Tibial nerve (tissue), 4 donors: ENCODE results near the gene TRPV5. TPM values are rescaled to one million over a fixed set of nuclear protein-coding genes. Genes with fewer than 3 reads are reported as not detected.
"Not testable (repeated sequence)": the region's sequence is repeated elsewhere in the genome, so short reads cannot be mapped to it uniquely, and the experiment has no call there.

Source experiments
- DNase-seq, 2 donors: peaks; one replicate each; pipeline ENCODE4 v3.0.0-alpha.2; 2019; ENCODE audit warnings: low spot score in 2 of 2
- H3K27ac ChIP-seq, 4 donors: fragments of 200-600 bp; sonication (generic) in 3 of 4; one replicate each; pipeline ENCODE4 v1.5.1; 2017 to 2019; ENCODE audit warnings: mild to moderate bottlenecking in 1 of 4
- H3K27me3 ChIP-seq, 2 donors: fragments of 200-600 bp; sonication (generic) in 1 of 2; one replicate each; pipeline versions ENCODE4 v1.5.1 to v1.6.0; 2017 to 2019
- H3K36me3 ChIP-seq, 3 donors: fragments of 200-600 bp; sonication (generic); one replicate each; pipeline ENCODE4 v1.5.1; 2018 to 2019
- H3K4me1 ChIP-seq, 4 donors: fragments of 200-600 bp; sonication (generic) in 3 of 4; one replicate each; pipeline ENCODE4 v1.5.1; 2017 to 2019
- H3K4me3 ChIP-seq, 4 donors: fragments of 200-600 bp; sonication (generic) in 3 of 4; one replicate each; pipeline ENCODE4 v1.5.1; 2017 to 2019; ENCODE audit warnings: mild to moderate bottlenecking in 1 of 4, moderate library complexity in 1 of 4
- H3K9me3 ChIP-seq, 4 donors: fragments of 200-600 bp; sonication (generic) in 3 of 4; one replicate each; pipeline ENCODE4 v1.5.1; 2017 to 2019
- EP300 ChIP-seq, 2 donors: sonication (generic); formaldehyde crosslinking; IDR thresholded peaks; one replicate each; pipeline ENCODE4 v1.6.1; 2017; ENCODE audit warnings: antibody characterized with exemption in 2 of 2, mild to moderate bottlenecking in 1 of 2
- POLR2A ChIP-seq, 2 donors: fragments of 450-650 bp; IDR thresholded peaks; one replicate each; pipeline ENCODE4 v1.6.1; 2017; ENCODE audit warnings: antibody characterized with exemption in 2 of 2, mild to moderate bottlenecking in 2 of 2, moderate library complexity in 2 of 2
- WGBS, 2 donors: methylation state at CpG; one replicate each; pipeline ENCODE4 v1.1.5; 2018; 5-methylcytosine and 5-hydroxymethylcytosine counted together
- total RNA-seq, 4 donors: library from RNA; depleted of rRNA; stranded (reverse); fragments of >200 nt; gene quantifications; one replicate each; pipeline ENCODE4 v1.1.0, GENCODE V29; 2016
- TF ChIP-seq, protein P1 (sequence below), 5 experiments: fragments of 200-600 bp in 3 of 5; fragments of 450-650 bp in 2 of 5; sonication (generic) in 3 of 5; IDR thresholded peaks; one replicate each; pipeline ENCODE4 v1.5.1; 2016 to 2019; ENCODE audit warnings: antibody characterized with exemption in 5 of 5, mild to moderate bottlenecking in 3 of 5, moderate library complexity in 2 of 5

The TRPV5 gene
- under 1 TPM in 2 of 4 donors, not detected in 2; 0.20 to 0.21 TPM for total RNA-seq

DNA sequence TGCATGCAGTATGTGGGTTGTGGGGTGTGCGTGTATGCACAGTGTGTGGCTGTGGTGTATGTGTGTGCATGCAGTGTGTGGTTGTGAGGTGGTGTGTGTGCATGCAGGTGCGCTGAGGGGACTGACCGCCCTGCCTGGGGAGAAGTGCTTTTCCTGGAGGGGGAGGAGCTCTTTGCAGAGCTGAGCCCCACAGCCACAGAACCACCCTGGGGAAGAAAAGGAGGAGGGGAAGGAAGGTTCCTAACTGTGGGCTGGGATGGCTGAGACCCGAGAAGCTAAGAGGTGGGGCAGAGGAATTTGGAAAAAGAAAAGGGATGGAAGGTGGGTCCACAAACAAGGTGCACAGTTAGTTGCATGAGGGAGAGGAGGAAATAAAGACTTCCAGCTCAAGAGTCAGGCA is at the start of gene TRPV5:
TRPV5 (minus strand) TSS at position 123 of the 400 bp plus-strand sequence. CDS start 287 bp downstream, outside the sequence.
- Histone ChIP-seq H3K4me3 (no peak within 1 kb of the TSS), H3K27me3 (no peaks in the 10 kb centered on the region), H3K36me3 (no peaks in the 10 kb centered on the region), H3K9me3 (no peaks in the 10 kb centered on the region), H3K27ac (no peak within 1 kb of the TSS), H3K4me1 (no peaks in the 10 kb centered on the region)
- DNase-seq = no peak
- TF ChIP-seq EP300 (IDR thresholded peaks at IDR 0.05) (no peak), POLR2A (IDR thresholded peaks at IDR 0.05) (no peak)
- TF ChIP-seq, protein P1, sequence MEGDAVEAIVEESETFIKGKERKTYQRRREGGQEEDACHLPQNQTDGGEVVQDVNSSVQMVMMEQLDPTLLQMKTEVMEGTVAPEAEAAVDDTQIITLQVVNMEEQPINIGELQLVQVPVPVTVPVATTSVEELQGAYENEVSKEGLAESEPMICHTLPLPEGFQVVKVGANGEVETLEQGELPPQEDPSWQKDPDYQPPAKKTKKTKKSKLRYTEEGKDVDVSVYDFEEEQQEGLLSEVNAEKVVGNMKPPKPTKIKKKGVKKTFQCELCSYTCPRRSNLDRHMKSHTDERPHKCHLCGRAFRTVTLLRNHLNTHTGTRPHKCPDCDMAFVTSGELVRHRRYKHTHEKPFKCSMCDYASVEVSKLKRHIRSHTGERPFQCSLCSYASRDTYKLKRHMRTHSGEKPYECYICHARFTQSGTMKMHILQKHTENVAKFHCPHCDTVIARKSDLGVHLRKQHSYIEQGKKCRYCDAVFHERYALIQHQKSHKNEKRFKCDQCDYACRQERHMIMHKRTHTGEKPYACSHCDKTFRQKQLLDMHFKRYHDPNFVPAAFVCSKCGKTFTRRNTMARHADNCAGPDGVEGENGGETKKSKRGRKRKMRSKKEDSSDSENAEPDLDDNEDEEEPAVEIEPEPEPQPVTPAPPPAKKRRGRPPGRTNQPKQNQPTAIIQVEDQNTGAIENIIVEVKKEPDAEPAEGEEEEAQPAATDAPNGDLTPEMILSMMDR (IDR thresholded peaks at IDR 0.05) = no peak
- 80 to 85% methylated on average over 4 of the region's 4 CpGs for WGBS, 2 donors

DNA sequence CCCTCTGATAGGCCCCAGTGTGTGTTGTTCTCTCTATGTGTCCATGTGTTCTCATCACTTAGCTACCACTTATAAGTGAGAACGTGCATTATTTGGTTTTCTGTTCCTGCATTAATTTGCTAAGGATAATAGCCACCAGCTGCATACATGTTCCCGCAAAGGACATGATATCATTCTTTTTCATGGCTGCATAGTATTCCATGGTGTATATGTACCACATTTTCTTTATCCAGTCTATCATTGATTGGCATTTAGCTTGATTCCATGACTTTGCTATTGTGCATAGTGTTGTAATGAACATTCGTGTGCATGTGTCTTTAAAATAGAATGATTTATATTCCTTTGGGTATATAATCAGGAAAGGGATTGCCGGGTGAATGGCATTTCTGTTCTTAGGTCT is 44.9 kb upstream of the TRPV5 start:
- not testable (repeated sequence) for H3K27ac ChIP-seq, H3K4me3 ChIP-seq, DNase-seq, H3K27me3 ChIP-seq, H3K36me3 ChIP-seq, H3K4me1 ChIP-seq
- 84 to 86% methylated on average over 4 of the region's 4 CpGs for WGBS, 2 donors
- peaks cover 0 to 17% (median 2%) of the 10 kb centered on the region in 4 donors for H3K9me3 ChIP-seq

DNA sequence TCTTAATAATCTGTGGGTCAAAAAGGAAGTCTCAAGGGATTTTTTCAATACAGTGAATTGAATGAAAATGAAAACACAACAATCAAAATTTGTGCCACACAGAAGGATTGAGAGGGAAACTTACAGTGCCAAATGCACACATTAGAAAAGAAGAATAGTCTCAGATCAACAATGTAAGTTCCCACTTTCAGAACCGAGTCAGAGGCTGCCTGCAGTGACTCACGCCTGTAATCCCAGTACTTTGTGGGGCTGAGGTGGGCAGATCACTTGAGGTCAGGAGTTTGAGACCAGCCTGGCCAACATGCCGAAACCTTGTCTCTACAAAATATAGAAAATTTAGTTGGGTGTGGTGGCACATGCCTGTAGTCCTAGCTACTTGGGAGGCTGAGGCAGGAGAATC is 41.1 kb upstream of the TRPV5 start:
- no peaks in the 10 kb centered on the region for H3K4me1 ChIP-seq
- H3K27me3 ChIP-seq = no peaks in the 10 kb centered on the region
- TF ChIP-seq POLR2A (IDR thresholded peaks at IDR 0.05) (no peak), EP300 (IDR thresholded peaks at IDR 0.05) (no peak)
- TF ChIP-seq, protein P1 (IDR thresholded peaks at IDR 0.05) = no peak
- no peak overlapping the region for H3K4me3 ChIP-seq
- no peak overlapping the region for H3K27ac ChIP-seq
- no peak for DNase-seq
- WGBS, 2 donors = 73 to 77% methylated on average over 3 of the region's 3 CpGs
- no peaks in the 10 kb centered on the region for H3K36me3 ChIP-seq
- peaks cover 0 to 13% (median 0%) of the 10 kb centered on the region in 4 donors for H3K9me3 ChIP-seq

DNA sequence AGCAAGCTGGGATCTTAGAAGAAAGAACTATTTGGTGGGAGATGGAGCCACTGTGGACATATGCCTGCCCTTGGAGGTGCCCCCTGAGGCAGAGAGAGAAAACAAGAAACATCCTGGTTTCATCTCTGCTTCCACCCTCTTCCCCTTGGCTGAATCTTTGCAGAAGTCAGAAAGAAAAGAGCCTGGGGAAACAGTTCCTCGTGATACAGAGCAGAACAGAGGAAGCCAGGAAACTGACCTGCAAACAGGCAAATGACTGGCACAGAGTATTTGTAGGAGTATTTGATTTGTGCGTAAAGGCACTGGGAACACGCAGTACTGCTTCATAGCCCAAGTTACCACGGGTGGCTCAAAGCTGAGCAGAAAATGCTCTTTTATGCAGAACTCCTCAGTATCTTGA is 35.6 kb upstream of the TRPV5 start:
- no peak for DNase-seq
- 69% methylated on average over 4 of the region's 4 CpGs for WGBS, 2 donors
- Histone ChIP-seq H3K36me3 (no peaks in the 10 kb centered on the region), H3K9me3 (no peaks in the 10 kb centered on the region), H3K4me3 (no peak overlapping the region), H3K4me1 (no peaks in the 10 kb centered on the region), H3K27ac (no peak overlapping the region), H3K27me3 (no peaks in the 10 kb centered on the region)
- TF ChIP-seq, protein P1 (IDR thresholded peaks at IDR 0.05) = no peak
- no peak for TF ChIP-seq POLR2A (IDR thresholded peaks at IDR 0.05)
- no peak for TF ChIP-seq EP300 (IDR thresholded peaks at IDR 0.05)

DNA sequence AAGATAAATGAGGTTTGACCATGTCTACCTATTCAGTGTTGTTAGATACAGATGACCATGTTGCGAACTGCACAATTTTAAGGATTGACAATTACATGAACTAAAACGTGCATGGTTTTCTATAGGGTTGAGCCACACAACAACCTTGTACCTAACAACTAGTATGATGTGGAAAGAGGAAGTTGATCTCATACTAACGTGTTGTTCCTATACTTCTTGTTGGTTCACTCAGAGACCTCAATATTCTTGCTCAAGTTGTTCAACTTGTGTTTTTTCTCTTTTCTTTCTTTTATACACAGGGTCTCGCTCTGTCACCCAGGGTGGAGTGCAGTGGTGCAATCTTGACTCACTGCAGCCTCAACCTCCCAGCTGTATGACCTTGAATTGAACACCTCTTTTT is 34.7 kb upstream of the TRPV5 start:
- no peak for DNase-seq
- Histone ChIP-seq H3K27me3 (no peaks in the 10 kb centered on the region), H3K27ac (no peak overlapping the region), H3K4me3 (no peak overlapping the region), H3K9me3 (no peaks in the 10 kb centered on the region), H3K36me3 (no peaks in the 10 kb centered on the region), H3K4me1 (no peaks in the 10 kb centered on the region)
- WGBS, 2 donors = 83 to 86% methylated on average over 4 of the region's 4 CpGs
- TF ChIP-seq POLR2A (IDR thresholded peaks at IDR 0.05) (no peak), EP300 (IDR thresholded peaks at IDR 0.05) (no peak)
- TF ChIP-seq, protein P1 (IDR thresholded peaks at IDR 0.05) = no peak
